PC-3 (cell line): ENCODE data around the gene ITGA4. TPM values are rescaled to one million over a fixed set of nuclear protein-coding genes. Genes with fewer than 3 reads are reported as not detected.

Experiments
- ATAC-seq: fragments of 200-7000 bp; cut with Tn5 transposase; 2 replicates; pipeline ENCODE4 v1.9.1; 2020; ENCODE audit warnings: mild to moderate bottlenecking, moderate library complexity
- BruUV-seq: library from RNA; stranded (reverse); fragments of 400-500 nt; replicated peaks from 2 replicates; lab custom pipeline; 2021; lab: Mats Ljungman, UMichigan
- CTCF ChIA-PET: fragments of 300-600 bp; sonication (Branson Sonifier 250); formaldehyde crosslinking; loops from one replicate; lab custom pipeline; 2022; ENCODE audit warnings: antibody characterized with exemption; lab: Charles Lee
- POLR2A ChIA-PET: fragments of 300-600 bp; sonication (Branson Sonifier 250); formaldehyde crosslinking; loops from one replicate; lab custom pipeline; 2022; ENCODE audit warnings: antibody characterized with exemption; ENCODE audit not compliant: unreplicated experiment; lab: Charles Lee
- DNase-seq: peaks from one replicate; pipeline ENCODE4 v3.0.0-alpha.2; 2015
- H2AFZ ChIP-seq: fragments of 300-600 bp; sonication (generic); 2 replicates; pipeline ENCODE4 v1.6.0; 2016; ENCODE audit warnings: antibody characterized with exemption, low read length
- H3F3A ChIP-seq: fragments of 300-600 bp; sonication (generic); one replicate; pipeline ENCODE4 v1.6.0; 2017; ENCODE audit warnings: antibody characterized with exemption, low read length, control low read depth, mild to moderate bottlenecking; ENCODE audit not compliant: unreplicated experiment
- H3K27ac ChIP-seq: fragments of 300-600 bp; sonication (generic); 2 replicates; pipeline ENCODE4 v1.5.1; 2016; ENCODE audit warnings: mild to moderate bottlenecking, low read length
- H3K27me3 ChIP-seq: fragments of 300-600 bp; sonication (generic); 2 replicates; pipeline ENCODE4 v1.6.1; 2016; ENCODE audit warnings: low read length, mixed read lengths
- H3K36me3 ChIP-seq: fragments of 300-600 bp; sonication (generic); 2 replicates; pipeline ENCODE4 v1.6.1; 2016; ENCODE audit warnings: low read depth, mixed run types, low read length, mixed read lengths
- H3K4me1 ChIP-seq: fragments of 300-600 bp; sonication (generic); 2 replicates; pipeline ENCODE4 v1.5.1; 2016; ENCODE audit warnings: low read length; ENCODE audit not compliant: insufficient read depth
- H3K4me2 ChIP-seq: fragments of 300-600 bp; sonication (generic); 2 replicates; pipeline ENCODE4 v1.6.0; 2016; ENCODE audit warnings: low read length
- H3K4me3 ChIP-seq: fragments of 300-600 bp; sonication (generic); 2 replicates; pipeline ENCODE4 v1.5.1; 2016; ENCODE audit warnings: mild to moderate bottlenecking, low read length, mixed read lengths
- H3K79me2 ChIP-seq: fragments of 300-600 bp; sonication (generic); 2 replicates; pipeline ENCODE4 v1.6.1; 2017; ENCODE audit warnings: low read length, mixed read lengths
- H3K9ac ChIP-seq: fragments of 300-600 bp; sonication (generic); 2 replicates; pipeline ENCODE4 v1.6.0; 2016; ENCODE audit warnings: mild to moderate bottlenecking, low read length
- H3K9me2 ChIP-seq: fragments of 300-600 bp; sonication (generic); replicated peaks from 2 replicates; pipeline ENCODE4 v1.6.1; 2016; ENCODE audit warnings: mixed run types, low read length, mixed read lengths
- H3K9me3 ChIP-seq: fragments of 300-600 bp; sonication (generic); 2 replicates; pipeline ENCODE4 v1.6.1; 2016; ENCODE audit warnings: low read length, mixed read lengths
- H4K20me1 ChIP-seq: fragments of 300-600 bp; sonication (generic); 2 replicates; pipeline ENCODE4 v1.6.1; 2016; ENCODE audit warnings: low read length, mixed read lengths
- CTCF ChIP-seq: fragments of 300-600 bp; sonication (generic); conservative IDR thresholded peaks from 2 replicates; pipeline ENCODE4 v1.5.1; 2017; ENCODE audit warnings: antibody characterized with exemption, low read depth, mild to moderate bottlenecking, low read length
- EZH2 ChIP-seq: fragments of 300-600 bp; sonication (generic); IDR thresholded peaks from one replicate; pipeline ENCODE4 v1.6.1; 2017; ENCODE audit warnings: antibody characterized with exemption, mild to moderate bottlenecking, low read length; ENCODE audit not compliant: unreplicated experiment
- EZH2phosphoT487 ChIP-seq: fragments of 300-600 bp; sonication (generic); IDR thresholded peaks from 2 replicates; pipeline ENCODE4 v1.6.1; 2018; ENCODE audit warnings: mild to moderate bottlenecking, antibody characterized with exemption, low read length, borderline replicate concordance
- intact Hi-C: fragments of 100-400 bp; cut with micrococcal nuclease; formaldehyde crosslinking; loops from 2 replicates; pipeline ENCODE4 v1.9.0; 2023
- total RNA-seq: library from RNA; depleted of rRNA; stranded (reverse); fragments of >200 nt; gene quantifications from 2 replicates; pipeline ENCODE4 v1.2.3, GENCODE V29; 2014

Gene ITGA4
- total RNA-seq, 1 experiment from 2014 or later = 1.0 TPM

- TF ChIP-seq EZH2 (no peak), EZH2phosphoT487 (no peak), CTCF (no peak)
- no peaks in the 10 kb centered on the region for H3K9me2 ChIP-seq
- peaks cover 10% of the 10 kb centered on the region for H3K4me1 ChIP-seq
- H3K79me2 ChIP-seq = no peaks in the 10 kb centered on the region
- H3K27ac ChIP-seq = no peak overlapping the region
- H3K9ac ChIP-seq = no peak overlapping the region
- no peaks in the 10 kb centered on the region for H3F3A ChIP-seq
- no TSS peak for BruUV-seq
- no peak overlapping the region for H3K4me2 ChIP-seq
- no peaks in the 10 kb centered on the region for H3K9me3 ChIP-seq
- DNase-seq (no peak), ATAC-seq (no peak)
- H2AFZ ChIP-seq = no peak overlapping the region
- H3K27me3 ChIP-seq = no peaks in the 10 kb centered on the region
- H3K4me3 ChIP-seq = no peak overlapping the region
- POLR2A ChIA-PET = no interaction called here
- no peaks in the 10 kb centered on the region for H4K20me1 ChIP-seq
- H3K36me3 ChIP-seq = no peaks in the 10 kb centered on the region
- intact Hi-C loops = no loop called here
- CTCF ChIA-PET = no interaction called here
Observed at GRCh38 chr2:181528441-181528840, 71.3 kb downstream of the ITGA4 start.

- no TSS peak for BruUV-seq
Observed at GRCh38 chr2:181536730-181537129, 79.5 kb downstream of the ITGA4 start.

GRCh38 chr2:181540421-181540820 lies 83.2 kb downstream of the ITGA4 start:
- no peak for ATAC-seq
- intact Hi-C loops = no loop called here
- no peaks in the 10 kb centered on the region for H3K36me3 ChIP-seq
- CTCF ChIA-PET = no interaction called here
- H3K9me2 ChIP-seq = no peaks in the 10 kb centered on the region
- H3K9me3 ChIP-seq = no peaks in the 10 kb centered on the region
- no peak for TF ChIP-seq EZH2
- TF ChIP-seq CTCF = no peak
- TF ChIP-seq EZH2phosphoT487 = no peak
- no peaks in the 10 kb centered on the region for H3F3A ChIP-seq
- no peak overlapping the region for H3K9ac ChIP-seq
- H2AFZ ChIP-seq = no peak overlapping the region
- BruUV-seq = no TSS peak
- H3K4me3 ChIP-seq = no peak overlapping the region
- H3K4me1 ChIP-seq = peaks cover 5% of the 10 kb centered on the region
- no peaks in the 10 kb centered on the region for H3K27me3 ChIP-seq
- H3K27ac ChIP-seq = no peak overlapping the region
- POLR2A ChIA-PET = no interaction called here
- no peak for DNase-seq
- H3K4me2 ChIP-seq = no peak overlapping the region
- H3K79me2 ChIP-seq = no peaks in the 10 kb centered on the region
- no peaks in the 10 kb centered on the region for H4K20me1 ChIP-seq

More at GRCh38 chr2:181536730-181537129, 79.5 kb downstream of the ITGA4 start:
- no peaks in the 10 kb centered on the region for H3K4me1 ChIP-seq
- no peak for DNase-seq
- H3K4me3 ChIP-seq = no peak overlapping the region
- no peak overlapping the region for H3K27ac ChIP-seq
- H2AFZ ChIP-seq = no peak overlapping the region
- no peak for ATAC-seq
- POLR2A ChIA-PET = no interaction called here
- no peaks in the 10 kb centered on the region for H3K36me3 ChIP-seq
- no peaks in the 10 kb centered on the region for H3K79me2 ChIP-seq
- CTCF ChIA-PET = no interaction called here
- TF ChIP-seq EZH2 (no peak), CTCF (no peak), EZH2phosphoT487 (no peak)
- no peaks in the 10 kb centered on the region for H3F3A ChIP-seq
- intact Hi-C loops = no loop called here
- H3K27me3 ChIP-seq = no peaks in the 10 kb centered on the region
- H3K4me2 ChIP-seq = no peak overlapping the region
- H3K9me2 ChIP-seq = no peaks in the 10 kb centered on the region
- H4K20me1 ChIP-seq = no peaks in the 10 kb centered on the region
- no peak overlapping the region for H3K9ac ChIP-seq
- H3K9me3 ChIP-seq = no peaks in the 10 kb centered on the region
